Neural cell (in vitro differentiated cells): ENCODE data around the gene LGALS3. TPM values are rescaled to one million over a fixed set of nuclear protein-coding genes. Genes with fewer than 3 reads are reported as not detected.

Source experiments
- H2AFZ ChIP-seq: fragments of 200-600, 300-800 bp; sonication (generic), shearing (Covaris generic); 2 replicates; pipeline ENCODE4 v1.6.0; 2014; ENCODE audit warnings: low read depth, mild to moderate bottlenecking, antibody characterized with exemption, low read length, moderate library complexity
- H3F3A ChIP-seq: fragments of 200-600 bp; shearing (Covaris generic); 2 replicates; pipeline ENCODE4 v1.6.1; 2016; ENCODE audit warnings: mild to moderate bottlenecking, moderate library complexity, mixed read lengths, antibody characterized with exemption, low read length; ENCODE audit not compliant: insufficient read depth, poor library complexity, severe bottlenecking
- H3K27ac ChIP-seq: fragments of 200-600, 300-800 bp; sonication (generic), shearing (Covaris generic); 2 replicates; pipeline ENCODE4 v1.5.1; 2014; ENCODE audit warnings: mild to moderate bottlenecking, low read length, moderate library complexity
- H3K27me3 ChIP-seq: fragments of 300-800, 200-600 bp; sonication (generic), shearing (Covaris generic); 2 replicates; pipeline ENCODE4 v1.6.0; 2014; ENCODE audit warnings: mild to moderate bottlenecking, low read depth, low read length, moderate library complexity; ENCODE audit not compliant: insufficient read depth
- H3K36me3 ChIP-seq: fragments of 300-800, 200-600 bp; sonication (generic), shearing (Covaris generic); 2 replicates; pipeline ENCODE4 v1.5.1; 2014; ENCODE audit warnings: mild to moderate bottlenecking, antibody characterized with exemption, low read length, moderate library complexity; ENCODE audit not compliant: insufficient read depth
- H3K4me2 ChIP-seq: fragments of 300-800, 200-600 bp; sonication (generic), shearing (Covaris generic); 2 replicates; pipeline ENCODE4 v1.6.0; 2014; ENCODE audit warnings: mild to moderate bottlenecking, low read length
- H3K4me3 ChIP-seq: fragments of 300-800, 200-600 bp; sonication (generic), shearing (Covaris generic); 2 replicates; pipeline ENCODE4 v1.5.1; 2014; ENCODE audit warnings: mild to moderate bottlenecking, low read length, moderate library complexity
- H3K79me2 ChIP-seq: fragments of 200-600 bp; shearing (Covaris generic); replicated peaks from 2 replicates; pipeline ENCODE4 v1.6.0; 2014; ENCODE audit warnings: mild to moderate bottlenecking, low read length, moderate library complexity; ENCODE audit not compliant: insufficient read depth
- H3K9ac ChIP-seq: fragments of 300-800, 200-600 bp; sonication (generic), shearing (Covaris generic); 2 replicates; pipeline ENCODE4 v1.6.1; 2016; ENCODE audit warnings: mild to moderate bottlenecking, low read length, mixed read lengths
- H3K9me2 ChIP-seq: fragments of 200-600 bp; shearing (Covaris generic); 2 replicates; pipeline ENCODE4 v1.6.1; 2016; ENCODE audit warnings: mild to moderate bottlenecking, low read length, mixed read lengths; ENCODE audit not compliant: insufficient read depth
- H3K9me3 ChIP-seq: fragments of 200-600, 300-800 bp; sonication (generic), shearing (Covaris generic); 2 replicates; pipeline ENCODE4 v1.6.1; 2016; ENCODE audit warnings: mild to moderate bottlenecking, mixed run types, low read length, moderate library complexity, mixed read lengths
- H4K20me1 ChIP-seq: fragments of 200-600 bp; shearing (Covaris generic); 2 replicates; pipeline ENCODE4 v1.6.1; 2016; ENCODE audit warnings: mild to moderate bottlenecking, mixed run types; ENCODE audit not compliant: insufficient read depth
- EP300 ChIP-seq: fragments of 450-650 bp; conservative IDR thresholded peaks from 2 replicates; pipeline ENCODE4 v1.6.1; 2014; ENCODE audit warnings: antibody characterized with exemption, mild to moderate bottlenecking, moderate library complexity; ENCODE audit not compliant: poor library complexity, severe bottlenecking
- EZH2 ChIP-seq: fragments of 200-600, 300-800 bp; shearing (Covaris generic), sonication (generic); IDR thresholded peaks from 2 replicates; pipeline ENCODE4 v1.6.1; 2014; ENCODE audit warnings: antibody characterized with exemption, low read length, borderline replicate concordance, mild to moderate bottlenecking; ENCODE audit not compliant: insufficient read depth, poor library complexity, severe bottlenecking
- MXI1 ChIP-seq: fragments of 450-650 bp; conservative IDR thresholded peaks from 2 replicates; pipeline ENCODE4 v1.6.1; 2014; ENCODE audit warnings: antibody characterized with exemption, mild to moderate bottlenecking; ENCODE audit not compliant: poor library complexity, severe bottlenecking
- POLR2AphosphoS5 ChIP-seq: IDR thresholded peaks from 2 replicates; pipeline ENCODE4 v1.6.1; 2012
- RAD21 ChIP-seq: fragments of 450-650 bp; conservative IDR thresholded peaks from 2 replicates; pipeline ENCODE4 v1.6.1; 2014; ENCODE audit warnings: antibody characterized with exemption, mild to moderate bottlenecking, moderate library complexity
- SMC3 ChIP-seq: fragments of 450-650 bp; conservative IDR thresholded peaks from 2 replicates; pipeline ENCODE4 v1.6.1; 2014; ENCODE audit warnings: antibody characterized with exemption, mild to moderate bottlenecking, moderate library complexity; ENCODE audit not compliant: poor library complexity
- TAF1 ChIP-seq: IDR thresholded peaks from 2 replicates; pipeline ENCODE4 v1.6.1; 2012; ENCODE audit warnings: low read depth
- polyA plus RNA-seq: library from polyadenylated mRNA; depleted of rRNA; stranded (reverse); fragments of >200 nt; gene quantifications from 2 replicates; pipeline ENCODE4 v1.2.3, GENCODE V29; 2014
- TF ChIP-seq, protein P1 (sequence below): IDR thresholded peaks from 2 replicates; pipeline ENCODE4 v1.6.1; 2012; ENCODE audit warnings: borderline replicate concordance
- TF ChIP-seq, protein P2 (sequence below): fragments of 450-650 bp; IDR thresholded peaks from 2 replicates; pipeline ENCODE4 v1.5.1; 2014; ENCODE audit warnings: antibody characterized with exemption, mild to moderate bottlenecking, moderate library complexity; ENCODE audit not compliant: poor library complexity, severe bottlenecking

The LGALS3 gene
- polyA plus RNA-seq, 1 donor from 2014 or later: 0.12 TPM

DNA sequence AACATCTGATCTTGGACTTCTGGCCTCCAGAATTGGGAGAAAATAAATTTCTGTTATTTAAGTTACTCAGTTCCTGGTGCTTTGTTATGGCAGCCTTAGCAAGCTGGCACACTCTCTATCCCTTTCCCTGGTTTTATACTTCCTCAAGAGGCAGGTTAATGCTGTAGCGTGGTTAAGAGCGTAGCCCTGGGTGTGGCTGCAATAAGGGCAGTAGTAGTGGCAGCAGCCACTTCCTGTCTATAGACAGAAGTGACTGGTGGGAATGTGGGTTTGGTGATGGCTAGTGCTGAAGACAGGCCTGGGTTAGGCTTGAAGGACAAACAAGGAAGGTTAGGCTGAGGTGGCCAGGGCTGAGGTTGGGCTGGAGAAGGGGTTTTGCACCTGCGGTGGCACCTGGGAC is 3.6 kb upstream of the LGALS3 start:
- Histone ChIP-seq H2AFZ (no peak overlapping the region), H3K27ac (no peak overlapping the region), H3K27me3 (peaks cover 34% of the 10 kb centered on the region), H3K4me2 (no peak overlapping the region), H3F3A (no peaks in the 10 kb centered on the region), H3K36me3 (no peaks in the 10 kb centered on the region), H3K9me3 (no peaks in the 10 kb centered on the region), H3K9me2 (no peaks in the 10 kb centered on the region), H3K9ac (no peak overlapping the region), H3K4me3 (no peak overlapping the region), H4K20me1 (no peaks in the 10 kb centered on the region), H3K79me2 (no peaks in the 10 kb centered on the region)
- TF ChIP-seq POLR2AphosphoS5: no peak
- no peak for TF ChIP-seq RAD21
- TF ChIP-seq SMC3: no peak
- TF ChIP-seq EZH2: no peak
- TF ChIP-seq, protein P1, sequence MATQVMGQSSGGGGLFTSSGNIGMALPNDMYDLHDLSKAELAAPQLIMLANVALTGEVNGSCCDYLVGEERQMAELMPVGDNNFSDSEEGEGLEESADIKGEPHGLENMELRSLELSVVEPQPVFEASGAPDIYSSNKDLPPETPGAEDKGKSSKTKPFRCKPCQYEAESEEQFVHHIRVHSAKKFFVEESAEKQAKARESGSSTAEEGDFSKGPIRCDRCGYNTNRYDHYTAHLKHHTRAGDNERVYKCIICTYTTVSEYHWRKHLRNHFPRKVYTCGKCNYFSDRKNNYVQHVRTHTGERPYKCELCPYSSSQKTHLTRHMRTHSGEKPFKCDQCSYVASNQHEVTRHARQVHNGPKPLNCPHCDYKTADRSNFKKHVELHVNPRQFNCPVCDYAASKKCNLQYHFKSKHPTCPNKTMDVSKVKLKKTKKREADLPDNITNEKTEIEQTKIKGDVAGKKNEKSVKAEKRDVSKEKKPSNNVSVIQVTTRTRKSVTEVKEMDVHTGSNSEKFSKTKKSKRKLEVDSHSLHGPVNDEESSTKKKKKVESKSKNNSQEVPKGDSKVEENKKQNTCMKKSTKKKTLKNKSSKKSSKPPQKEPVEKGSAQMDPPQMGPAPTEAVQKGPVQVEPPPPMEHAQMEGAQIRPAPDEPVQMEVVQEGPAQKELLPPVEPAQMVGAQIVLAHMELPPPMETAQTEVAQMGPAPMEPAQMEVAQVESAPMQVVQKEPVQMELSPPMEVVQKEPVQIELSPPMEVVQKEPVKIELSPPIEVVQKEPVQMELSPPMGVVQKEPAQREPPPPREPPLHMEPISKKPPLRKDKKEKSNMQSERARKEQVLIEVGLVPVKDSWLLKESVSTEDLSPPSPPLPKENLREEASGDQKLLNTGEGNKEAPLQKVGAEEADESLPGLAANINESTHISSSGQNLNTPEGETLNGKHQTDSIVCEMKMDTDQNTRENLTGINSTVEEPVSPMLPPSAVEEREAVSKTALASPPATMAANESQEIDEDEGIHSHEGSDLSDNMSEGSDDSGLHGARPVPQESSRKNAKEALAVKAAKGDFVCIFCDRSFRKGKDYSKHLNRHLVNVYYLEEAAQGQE: no peak
- no peak for TF ChIP-seq MXI1
- TF ChIP-seq, protein P2, sequence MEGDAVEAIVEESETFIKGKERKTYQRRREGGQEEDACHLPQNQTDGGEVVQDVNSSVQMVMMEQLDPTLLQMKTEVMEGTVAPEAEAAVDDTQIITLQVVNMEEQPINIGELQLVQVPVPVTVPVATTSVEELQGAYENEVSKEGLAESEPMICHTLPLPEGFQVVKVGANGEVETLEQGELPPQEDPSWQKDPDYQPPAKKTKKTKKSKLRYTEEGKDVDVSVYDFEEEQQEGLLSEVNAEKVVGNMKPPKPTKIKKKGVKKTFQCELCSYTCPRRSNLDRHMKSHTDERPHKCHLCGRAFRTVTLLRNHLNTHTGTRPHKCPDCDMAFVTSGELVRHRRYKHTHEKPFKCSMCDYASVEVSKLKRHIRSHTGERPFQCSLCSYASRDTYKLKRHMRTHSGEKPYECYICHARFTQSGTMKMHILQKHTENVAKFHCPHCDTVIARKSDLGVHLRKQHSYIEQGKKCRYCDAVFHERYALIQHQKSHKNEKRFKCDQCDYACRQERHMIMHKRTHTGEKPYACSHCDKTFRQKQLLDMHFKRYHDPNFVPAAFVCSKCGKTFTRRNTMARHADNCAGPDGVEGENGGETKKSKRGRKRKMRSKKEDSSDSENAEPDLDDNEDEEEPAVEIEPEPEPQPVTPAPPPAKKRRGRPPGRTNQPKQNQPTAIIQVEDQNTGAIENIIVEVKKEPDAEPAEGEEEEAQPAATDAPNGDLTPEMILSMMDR: no peak
- no peak for TF ChIP-seq EP300
- TF ChIP-seq TAF1: no peak

DNA sequence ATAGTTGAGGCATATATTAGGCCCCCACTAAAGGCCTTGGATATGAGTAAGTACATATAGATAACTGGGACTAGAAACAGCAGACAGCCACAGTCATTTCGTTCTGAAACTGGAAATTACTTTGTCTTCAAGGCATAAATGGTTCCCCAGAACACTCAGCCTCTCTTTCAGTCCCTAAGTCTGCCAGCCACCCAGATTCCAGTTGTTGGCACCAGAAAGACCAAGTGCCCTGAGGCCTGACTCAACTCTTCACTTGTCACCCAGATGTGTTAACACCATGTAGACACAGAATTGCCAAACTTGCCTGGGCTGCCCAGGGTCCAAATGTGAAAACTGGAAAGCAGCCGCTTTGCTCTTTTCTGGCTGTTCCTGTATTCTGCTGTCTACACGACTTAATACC is 3.0 kb upstream of the LGALS3 start:
- Histone ChIP-seq H3K9ac (no peak overlapping the region), H3K9me3 (no peaks in the 10 kb centered on the region), H2AFZ (no peak overlapping the region), H3K36me3 (no peaks in the 10 kb centered on the region), H3K9me2 (no peaks in the 10 kb centered on the region), H3K79me2 (no peaks in the 10 kb centered on the region), H3K27ac (no peak overlapping the region), H4K20me1 (no peaks in the 10 kb centered on the region), H3F3A (no peaks in the 10 kb centered on the region), H3K27me3 (peaks cover 39% of the 10 kb centered on the region), H3K4me3 (no peak overlapping the region), H3K4me2 (no peak overlapping the region)
- TF ChIP-seq EP300 (no peak), RAD21 (no peak), MXI1 (no peak), POLR2AphosphoS5 (no peak), TAF1 (no peak)
- TF ChIP-seq, protein P2: no peak
